Endothelial cell of umbilical vein (primary cell): Measurements from ENCODE around the gene VAV2. TPM values are rescaled to one million over a fixed set of nuclear protein-coding genes. Genes with fewer than 3 reads are reported as not detected.

Experiments
- BruUV-seq: library from RNA; stranded (reverse); fragments of 400-500 nt; replicated peaks from 2 replicates; lab custom pipeline; 2021; lab: Mats Ljungman, UMichigan
- CTCF ChIA-PET: fragments of 300-600, 350-600 bp; sonication (Branson Sonifier 250); formaldehyde crosslinking; loops from one replicate; lab custom pipeline; 2021; ENCODE audit warnings: antibody characterized with exemption, inconsistent platforms; lab: Charles Lee
- POLR2A ChIA-PET: fragments of 300-600, 350-600 bp; sonication (Branson Sonifier 250); formaldehyde crosslinking; loops from one replicate; lab custom pipeline; 2021; ENCODE audit warnings: antibody characterized with exemption, inconsistent platforms; lab: Charles Lee
- DNase-seq: peaks from one replicate; pipeline ENCODE4 v3.0.0-alpha.2; 2011; ENCODE audit warnings: low read depth, low spot score
- FAIRE-seq: peaks from 2 replicates; lab custom pipeline; 2011; peaks lifted over from hg19 to GRCh38; lab: Jason Lieb, UNC
- H2AFZ ChIP-seq: 2 replicates; pipeline ENCODE4 v1.6.0; 2012; ENCODE audit warnings: low read depth, low read length, control low read depth, inconsistent platforms
- H3K27ac ChIP-seq: 2 replicates; pipeline ENCODE4 v1.5.1; 2011; ENCODE audit warnings: low read depth, mild to moderate bottlenecking, control low read depth, low read length, moderate library complexity; ENCODE audit not compliant: insufficient read depth
- H3K27me3 ChIP-seq, 2 experiments: 2 replicates each; pipeline versions ENCODE4 v1.6.0 to v1.6.1; 2011; ENCODE audit warnings: low read length in 2 of 2, mixed read lengths in 1 of 2; ENCODE audit not compliant: control insufficient read depth in 2 of 2, insufficient read depth in 2 of 2
- H3K36me3 ChIP-seq, 2 experiments: 2 replicates in 1 of 2; 3 replicates in 1 of 2; pipeline ENCODE4 v1.5.1; 2011; ENCODE audit warnings: low read length in 2 of 2, mild to moderate bottlenecking in 1 of 2, moderate library complexity in 1 of 2; ENCODE audit not compliant: control insufficient read depth in 2 of 2, insufficient read depth in 2 of 2; ENCODE audit errors: extremely low read depth in 1 of 2
- H3K4me1 ChIP-seq: 3 replicates; pipeline ENCODE4 v1.5.1; 2011; ENCODE audit warnings: mild to moderate bottlenecking, low read length; ENCODE audit not compliant: control insufficient read depth, insufficient read depth; ENCODE audit errors: extremely low read depth
- H3K4me2 ChIP-seq: 2 replicates; pipeline ENCODE4 v1.6.1; 2011; ENCODE audit warnings: low read length, control low read depth, mixed read lengths; ENCODE audit not compliant: insufficient read depth
- H3K4me3 ChIP-seq, 3 experiments: fragments of 200-600 bp in 1 of 3; sonication (generic), shearing (Covaris generic) in 1 of 3; replicated peaks in 1 of 3; 2 replicates each; pipeline ENCODE4 v1.5.1; 2011 to 2016; ENCODE audit warnings: control low read depth in 3 of 3, low read length in 3 of 3, mild to moderate bottlenecking in 2 of 3, inconsistent platforms in 1 of 3, low read depth in 1 of 3, moderate library complexity in 1 of 3; ENCODE audit not compliant: insufficient read depth in 1 of 3
- H3K79me2 ChIP-seq: 2 replicates; pipeline ENCODE4 v1.6.0; 2012; ENCODE audit warnings: low read length, inconsistent platforms; ENCODE audit not compliant: control insufficient read depth, insufficient read depth
- H3K9ac ChIP-seq: replicated peaks from 2 replicates; pipeline ENCODE3; 2011; ENCODE audit warnings: low read length, control low read depth; ENCODE audit not compliant: insufficient read depth; ENCODE audit errors: extremely low read depth
- H3K9me1 ChIP-seq: replicated peaks from 3 replicates; pipeline ENCODE4 v1.6.0; 2011; ENCODE audit warnings: mild to moderate bottlenecking, low read length; ENCODE audit not compliant: control insufficient read depth, insufficient read depth; ENCODE audit errors: extremely low read depth
- H3K9me3 ChIP-seq: replicated peaks from 2 replicates; pipeline ENCODE4 v1.5.1; 2012; ENCODE audit warnings: low read length, inconsistent platforms; ENCODE audit not compliant: control insufficient read depth, insufficient read depth
- H4K20me1 ChIP-seq: replicated peaks from 2 replicates; pipeline ENCODE3; 2011; ENCODE audit warnings: mild to moderate bottlenecking, low read length; ENCODE audit not compliant: control insufficient read depth, insufficient read depth; ENCODE audit errors: extremely low read depth
- EZH2 ChIP-seq: IDR thresholded peaks from 2 replicates; pipeline ENCODE4 v1.6.1; 2012; ENCODE audit warnings: borderline replicate concordance, low read depth, mild to moderate bottlenecking, moderate library complexity, low read length, inconsistent platforms; ENCODE audit not compliant: severe bottlenecking
- FOS ChIP-seq: IDR thresholded peaks from 2 replicates; pipeline ENCODE4 v1.6.1; 2011; ENCODE audit warnings: mild to moderate bottlenecking, low read length, moderate library complexity, borderline replicate concordance; ENCODE audit not compliant: insufficient read depth
- GATA2 ChIP-seq: IDR thresholded peaks from 2 replicates; pipeline ENCODE4 v1.7.0; 2011; ENCODE audit warnings: low read depth, mild to moderate bottlenecking, moderate library complexity, mixed read lengths, low read length; ENCODE audit not compliant: insufficient read length, insufficient read depth
- JUN ChIP-seq: IDR thresholded peaks from 2 replicates; pipeline ENCODE4 v1.6.1; 2011; ENCODE audit warnings: borderline replicate concordance, low read depth; ENCODE audit not compliant: insufficient read length, insufficient read depth
- MAX ChIP-seq: IDR thresholded peaks from 2 replicates; pipeline ENCODE4 v1.6.1; 2011; ENCODE audit not compliant: insufficient read depth, insufficient read length
- MYC ChIP-seq: IDR thresholded peaks from one replicate; pipeline ENCODE4 v1.6.1; 2011; ENCODE audit warnings: mild to moderate bottlenecking, low read depth, low read length
- POLR2A ChIP-seq: IDR thresholded peaks from 2 replicates; pipeline ENCODE4 v1.6.1; 2012; ENCODE audit warnings: low read depth, mild to moderate bottlenecking, control low read depth, low read length
- dilution Hi-C: fragments of 300-500 bp; cut with MboI; formaldehyde crosslinking; loops from one replicate; pipeline ENCODE4 v1.15.0; 2019; ENCODE audit warnings: low sequenced_read_pairs; ENCODE audit not compliant: extremely low pct_ligation_motif_present
- intact Hi-C: fragments of 100-400 bp; cut with micrococcal nuclease; formaldehyde crosslinking; loops from one replicate; pipeline ENCODE4 v1.10.0; 2022
- polyA plus RNA-seq, 4 experiments: library from polyadenylated mRNA; depleted of rRNA in 3 of 4; stranded (reverse) in 3 of 4; unstranded in 1 of 4; fragments of >200 nt; gene quantifications; 2 replicates each; pipeline versions ENCODE4 v1.2.1 to v1.2.3, GENCODE V29; 2011 to 2012; ENCODE audit warnings: missing spikeins in 1 of 4
- total RNA-seq: library from RNA; stranded (reverse); gene quantifications from 2 replicates; pipeline ENCODE4 v1.2.3, GENCODE V29; 2021

VAV2 gene
- total and polyA plus RNA-seq, 2 donors (not counting 3 experiments of a cell fraction or from before 2014, with no cell fraction given), result 10.6 to 30.6 TPM

GRCh38 chr9:133754187-133754586 is 237.9 kb downstream of the VAV2 start:
- Histone ChIP-seq H3K9ac (no peak overlapping the region), H4K20me1 (no peaks in the 10 kb centered on the region), H3K9me1 (no peaks in the 10 kb centered on the region), H3K4me1 (no peaks in the 10 kb centered on the region), H3K4me2 (no peak overlapping the region), H3K27ac (no peak overlapping the region), H3K79me2 (no peaks in the 10 kb centered on the region), H3K36me3 (no peaks in the 10 kb centered on the region), H3K27me3 (peaks cover 4% of the 10 kb centered on the region in 2 experiments), H3K9me3 (no peaks in the 10 kb centered on the region), H2AFZ (no peak overlapping the region), H3K4me3 (no peak overlapping the region)
- TF ChIP-seq GATA2 (no peak), EZH2 (no peak), FOS (no peak), MAX (no peak), POLR2A (no peak), JUN (no peak)
- BruUV-seq, result no TSS peak
- POLR2A ChIA-PET, result no interaction called here
- DNase-seq (no peak), FAIRE-seq (no peak)
- dilution Hi-C loops (no loop called here), intact Hi-C loops (no loop called here)
- CTCF ChIA-PET, result interaction anchor here (2.9 kb wide), 1 partner anchor 12 kb away, joined by 12 read pairs; no protein-coding TSS in a partner anchor

- Histone ChIP-seq H3K36me3 (no peaks in the 10 kb centered on the region), H3K9me1 (no peaks in the 10 kb centered on the region), H3K27me3 (peaks cover 4 to 7% of the 10 kb centered on the region in 2 experiments), H4K20me1 (no peaks in the 10 kb centered on the region), H3K9me3 (no peaks in the 10 kb centered on the region), H3K9ac (no peak overlapping the region), H3K4me2 (no peak overlapping the region), H3K79me2 (no peaks in the 10 kb centered on the region), H2AFZ (no peak overlapping the region), H3K27ac (no peak overlapping the region), H3K4me1 (no peaks in the 10 kb centered on the region), H3K4me3 (no peak overlapping the region)
- DNase-seq, result no peak
- FAIRE-seq, result no peak
- intact Hi-C loops, result no loop called here
- ChIA-PET CTCF (interaction anchor here (2.9 kb wide), 1 partner anchor 10 kb away, joined by 12 read pairs; no protein-coding TSS in a partner anchor), POLR2A (no interaction called here)
- dilution Hi-C loops, result no loop called here
- no TSS peak for BruUV-seq
- TF ChIP-seq MAX, result no peak
- no peak for TF ChIP-seq MYC
- no peak for TF ChIP-seq GATA2
- no peak for TF ChIP-seq JUN
- no peak for TF ChIP-seq FOS
These were observed 239.2 kb downstream of the VAV2 start for GRCh38 chr9:133752739-133753446.
